NCI-H146 treated with DMSO at 0.1 percent for 48 hours (cell line): ENCODE measurements around the gene ZNRF3.
"Not testable (repeated sequence)": the region's sequence is repeated elsewhere in the genome, so short reads cannot be mapped to it uniquely, and the experiment has no call there.

ENCODE experiments used
- DNase-seq: peaks from one replicate; lab custom pipeline; 2025; ENCODE audit not compliant: unreplicated experiment; lab: John Stamatoyannopoulos, UW

The ZNRF3 gene

GRCh38 chr22:28883917-28884746 is 760 bp downstream of the ZNRF3 start:
- no peak for DNase-seq

GRCh38 chr22:28884747-28885350 is 1.5 kb downstream of the ZNRF3 start:
- no peak for DNase-seq

- DNase-seq: no peak
Observed at GRCh38 chr22:28885939-28886338, 2.6 kb downstream of the ZNRF3 start.

- DNase-seq: not testable (repeated sequence)
Observed at GRCh38 chr22:28886679-28887078, 3.3 kb downstream of the ZNRF3 start.

GRCh38 chr22:28887725-28888459 is 4.5 kb downstream of the ZNRF3 start:
- DNase-seq: no peak

GRCh38 chr22:28889478-28890024 is 6.2 kb downstream of the ZNRF3 start:
- no peak for DNase-seq

DNA sequence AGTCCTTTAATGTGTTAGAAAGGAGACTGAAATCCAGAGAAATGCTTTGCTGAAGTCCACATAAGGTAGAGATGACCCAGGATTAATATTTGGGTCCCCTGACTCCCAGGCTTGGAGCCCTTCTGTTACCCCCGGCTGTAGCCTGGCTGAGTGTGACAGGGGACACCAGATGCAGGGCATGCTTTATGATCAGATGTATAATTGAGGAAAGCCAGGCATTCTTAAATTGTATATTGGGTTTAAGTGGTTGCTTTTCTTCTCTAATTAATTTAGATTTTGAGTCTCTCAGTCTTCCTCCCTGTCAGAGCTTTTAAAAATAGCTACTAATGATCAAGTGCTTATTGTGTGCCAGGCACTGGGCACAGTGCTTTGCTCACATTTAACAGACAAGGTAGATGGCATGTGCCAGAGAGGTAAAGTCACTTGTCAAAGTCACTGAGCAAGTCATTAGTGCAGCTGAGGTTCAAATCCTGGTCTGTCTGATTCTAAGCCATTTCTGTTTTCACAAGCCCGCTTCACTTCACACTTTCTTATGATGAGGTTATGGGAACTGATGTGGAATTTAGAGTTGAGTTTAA is 7.9 kb downstream of the ZNRF3 start:
- no peak for DNase-seq

DNA sequence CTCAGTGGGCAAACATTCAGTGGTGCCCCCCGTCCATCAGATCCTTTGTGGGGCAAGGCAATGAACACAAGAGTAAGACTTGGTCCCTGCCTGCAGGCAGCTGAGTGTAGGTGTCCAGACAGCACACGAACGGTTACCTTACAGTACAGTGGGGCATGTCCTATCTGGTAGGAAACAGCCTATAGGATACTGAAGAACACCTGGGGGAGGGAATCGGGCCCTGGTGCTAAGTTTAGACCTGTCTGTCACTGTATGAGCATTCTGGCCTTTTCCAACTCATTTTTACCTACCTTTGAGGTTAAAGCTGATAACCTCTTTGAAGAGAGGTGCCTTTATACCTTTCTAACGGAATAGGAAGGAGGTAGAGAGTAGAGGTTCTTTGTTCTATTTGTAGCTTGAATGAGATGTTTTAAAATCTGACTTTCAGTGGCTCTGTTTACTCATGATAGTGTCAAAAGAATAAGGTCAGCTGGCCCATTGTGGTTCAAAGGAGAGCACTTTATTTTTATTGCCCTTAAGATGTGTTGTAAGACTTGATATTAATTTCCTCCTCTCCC is 8.9 kb downstream of the ZNRF3 start:
- DNase-seq: no peak

- no peak for DNase-seq
Observed at GRCh38 chr22:28893810-28894209, 10.4 kb downstream of the ZNRF3 start.

DNA sequence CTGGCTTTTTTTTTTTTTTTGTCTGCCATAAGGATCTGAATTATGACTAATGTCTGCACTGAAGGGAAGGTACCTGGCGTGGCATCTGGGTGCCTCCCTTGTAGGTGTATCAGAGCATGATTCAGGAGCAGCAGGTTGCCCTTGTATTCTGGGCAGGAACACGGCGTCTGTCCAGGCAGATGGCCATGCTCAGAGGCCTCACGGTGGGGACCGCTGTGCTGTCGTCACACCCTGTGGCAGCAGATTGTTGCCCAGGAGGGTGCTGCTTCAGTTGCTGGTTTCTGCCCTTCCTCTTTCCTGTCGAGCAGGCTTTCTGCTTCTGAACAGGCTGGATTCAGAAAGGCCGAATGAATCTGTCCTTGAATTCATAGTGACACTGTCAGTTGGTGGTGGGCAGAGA is 11.0 kb downstream of the ZNRF3 start:
- no peak for DNase-seq

- DNase-seq: no peak
Observed at GRCh38 chr22:28894807-28895206, 11.4 kb downstream of the ZNRF3 start.

DNA sequence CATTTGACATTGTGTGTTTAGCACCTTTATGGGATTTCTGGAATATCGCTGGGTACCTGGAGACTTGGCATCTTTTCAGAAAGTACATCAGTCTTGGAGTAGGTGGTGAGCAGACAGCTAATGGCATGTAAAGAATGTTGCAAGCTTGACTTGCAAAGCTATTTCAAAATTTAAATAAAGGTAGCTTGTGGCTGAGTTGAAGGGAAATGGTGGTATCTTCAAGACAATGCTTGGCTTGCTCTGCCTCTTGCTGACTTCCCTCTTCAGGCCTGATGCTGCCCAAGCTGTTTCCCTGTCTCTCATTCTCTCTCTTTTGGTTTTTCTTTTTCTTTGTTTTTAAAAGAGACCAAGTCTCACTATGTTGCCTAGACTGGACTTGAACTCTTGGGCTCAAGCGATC is 13.2 kb downstream of the ZNRF3 start:
- DNase-seq: no peak

DNA sequence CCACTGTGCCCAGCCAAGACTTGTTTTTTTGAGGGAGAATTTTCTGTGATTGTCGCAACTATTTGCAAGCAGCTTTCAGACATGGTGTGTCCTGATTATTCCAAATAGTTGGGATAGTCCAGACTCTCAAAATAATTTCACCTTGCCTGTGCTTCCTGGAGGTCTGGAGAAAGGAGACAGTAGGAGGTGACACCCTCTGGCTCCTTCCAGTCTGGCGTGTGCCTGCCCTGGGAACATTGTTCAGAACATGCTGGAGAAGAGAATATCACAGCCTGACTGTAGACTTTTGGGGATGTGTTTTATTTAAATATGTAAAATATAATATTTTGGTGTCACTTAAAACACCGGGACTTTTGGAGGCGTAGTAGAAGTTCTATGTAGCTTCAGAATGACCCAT is 14.9 kb downstream of the ZNRF3 start:
- DNase-seq: no peak

DNA sequence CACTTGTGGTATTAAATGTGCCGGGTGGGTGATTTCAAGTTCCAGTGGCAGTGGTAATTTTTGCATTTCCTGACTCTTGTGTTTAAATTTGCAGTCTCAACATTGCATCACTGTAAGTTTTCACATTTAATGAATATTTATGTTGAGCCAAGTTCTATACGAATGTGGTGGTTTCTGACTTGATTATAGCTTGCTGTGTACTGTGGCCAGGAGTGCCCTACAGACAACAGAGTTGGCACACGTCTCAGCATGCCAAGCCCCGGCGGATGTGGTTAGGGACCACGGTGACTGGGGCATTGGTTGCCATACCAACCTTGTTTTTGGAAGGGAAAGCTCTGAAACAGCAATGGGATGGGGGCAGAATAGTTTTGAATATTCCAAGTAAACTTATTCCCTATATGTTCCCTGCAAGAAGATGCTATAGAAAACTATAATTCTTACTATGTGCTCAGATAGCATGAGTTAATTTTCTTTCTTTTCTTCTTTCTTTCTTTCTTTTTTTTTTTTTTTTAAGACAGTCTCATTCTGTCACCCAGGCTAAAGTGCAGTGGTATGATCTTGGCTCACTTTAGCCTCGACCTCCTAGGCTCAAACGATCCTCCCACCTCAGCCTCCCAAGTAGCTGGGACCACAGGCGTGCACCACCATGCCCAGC is 16.0 kb downstream of the ZNRF3 start:
- no peak for DNase-seq

DNA sequence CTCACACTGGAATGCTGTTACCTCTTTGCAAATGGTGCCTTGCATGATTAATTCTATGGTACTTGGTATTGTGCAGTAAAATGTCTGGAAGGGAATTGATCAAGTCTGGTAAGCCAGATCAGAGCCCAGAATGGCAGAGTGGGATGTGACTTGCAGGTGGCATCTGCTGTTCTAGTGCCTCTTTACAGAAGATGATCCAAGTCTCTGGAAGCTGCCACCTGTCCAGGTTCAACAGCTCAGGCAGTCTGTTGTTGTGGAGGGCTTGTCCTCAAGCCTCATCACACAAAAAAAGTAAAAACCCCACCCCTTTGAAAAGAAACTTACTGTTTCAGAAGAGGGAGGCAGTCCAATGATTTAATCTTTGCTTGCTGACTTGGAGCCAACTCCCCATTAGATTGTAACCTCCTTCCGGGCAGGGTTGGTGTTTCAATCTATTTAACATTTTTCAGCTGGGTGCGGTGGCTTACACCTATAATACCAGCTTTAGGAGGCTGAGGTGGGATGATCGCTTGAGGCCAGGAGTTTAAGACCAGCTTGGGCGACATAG is 17.1 kb downstream of the ZNRF3 start:
- no peak for DNase-seq

DNA sequence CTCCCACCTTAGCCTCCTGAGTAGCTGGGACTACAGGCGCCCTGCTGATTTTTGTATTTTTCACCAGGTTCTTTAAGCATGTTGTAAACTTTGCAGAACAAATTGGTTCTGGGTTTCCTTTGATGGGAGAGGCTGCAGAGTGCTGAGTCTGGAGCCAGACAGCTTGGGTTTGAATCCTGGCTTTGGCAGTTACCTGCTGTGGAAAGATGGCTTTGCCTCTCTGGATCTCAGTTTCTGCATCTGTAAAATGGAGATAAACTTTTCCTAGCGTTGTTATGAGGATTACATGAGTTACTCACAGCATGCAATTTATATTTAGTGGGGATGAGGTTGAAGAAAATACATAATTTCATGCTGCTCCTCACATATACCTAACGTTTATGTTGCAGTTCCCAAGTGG is 19.1 kb downstream of the ZNRF3 start:
- DNase-seq: no peak

DNA sequence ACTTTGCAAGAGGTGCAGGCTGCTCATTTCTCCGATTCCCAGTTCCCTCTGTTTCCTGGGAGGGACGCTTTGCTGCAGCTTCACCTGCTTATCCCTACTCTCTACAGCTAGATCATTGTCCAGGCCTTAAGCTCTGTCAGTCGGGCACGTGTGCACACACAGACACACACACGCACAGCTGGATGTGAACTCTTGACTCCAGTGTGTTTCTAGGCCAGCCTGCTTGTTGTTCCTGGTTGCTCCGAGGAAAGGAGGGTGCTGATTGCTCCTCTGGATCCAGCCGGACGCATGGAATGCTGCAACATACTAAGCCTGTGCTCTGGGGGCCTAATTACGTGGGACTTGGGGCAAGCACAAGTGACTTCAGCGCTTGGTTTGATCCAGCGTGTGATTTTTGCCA is 19.7 kb downstream of the ZNRF3 start:
- no peak for DNase-seq

DNA sequence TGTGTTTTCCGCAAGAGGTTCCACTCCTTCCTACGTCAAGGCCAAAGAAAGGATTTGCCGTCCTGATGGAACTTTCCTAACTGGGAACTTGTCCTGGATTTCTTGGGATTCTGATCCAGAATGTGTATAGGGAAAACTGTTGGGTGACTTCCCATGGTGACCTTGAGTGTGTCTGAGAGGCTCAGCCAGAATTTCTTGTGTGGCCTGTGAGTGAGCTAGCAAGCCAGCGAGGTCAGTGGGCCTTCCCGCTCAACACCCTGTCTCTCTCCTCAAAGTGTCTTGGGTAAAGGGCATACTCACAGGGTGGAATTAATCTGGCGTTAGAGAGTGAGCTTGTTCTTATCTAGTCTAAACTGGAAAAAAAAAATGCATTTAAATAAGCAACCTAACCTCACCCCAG is 20.4 kb downstream of the ZNRF3 start:
- no peak for DNase-seq

DNA sequence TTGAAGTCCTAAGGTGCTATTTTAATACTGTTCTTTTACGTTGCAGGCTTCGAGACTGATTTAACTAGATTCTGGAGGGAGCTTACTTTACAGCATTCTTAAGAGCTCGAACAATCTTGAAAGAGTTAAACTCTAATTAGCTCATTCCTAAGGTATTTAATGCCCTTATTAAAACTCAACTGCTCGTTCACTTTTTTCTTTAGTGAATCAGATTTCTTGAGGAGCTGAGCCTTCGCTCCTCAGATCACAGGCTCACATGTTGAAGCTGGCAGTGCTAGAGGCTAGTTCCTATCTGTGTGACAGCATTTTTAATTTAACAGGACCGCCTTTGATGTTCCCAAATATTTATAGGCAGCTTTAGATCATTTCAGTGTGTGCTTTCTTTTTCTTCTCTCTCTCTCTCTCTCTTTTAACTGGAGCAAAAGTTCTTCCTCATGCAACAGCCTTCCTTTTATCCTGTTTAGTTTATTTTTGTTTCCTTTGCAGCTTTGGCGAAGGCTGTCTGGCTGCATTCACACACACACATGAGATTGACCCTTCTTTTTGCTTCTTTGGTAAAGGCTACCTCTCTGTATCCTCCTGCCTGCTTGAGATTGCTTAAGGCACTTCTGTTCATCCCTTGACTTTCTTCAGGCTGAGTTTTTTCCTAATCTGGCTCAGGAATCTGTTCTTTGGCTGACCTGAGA is 21.0 kb downstream of the ZNRF3 start:
- no peak for DNase-seq
